ENCODE results near the gene RPS2. TPM values are rescaled to one million over a fixed set of nuclear protein-coding genes. Genes with fewer than 3 reads are reported as not detected.
"Not testable (repeated sequence)": the region's sequence is repeated elsewhere in the genome, so short reads cannot be mapped to it uniquely, and the experiment has no call there.

Gene RPS2
- total RNA-seq, 6 experiments from 2014 or later: 2,281 to 2,831 (median 2,477) TPM

DNA sequence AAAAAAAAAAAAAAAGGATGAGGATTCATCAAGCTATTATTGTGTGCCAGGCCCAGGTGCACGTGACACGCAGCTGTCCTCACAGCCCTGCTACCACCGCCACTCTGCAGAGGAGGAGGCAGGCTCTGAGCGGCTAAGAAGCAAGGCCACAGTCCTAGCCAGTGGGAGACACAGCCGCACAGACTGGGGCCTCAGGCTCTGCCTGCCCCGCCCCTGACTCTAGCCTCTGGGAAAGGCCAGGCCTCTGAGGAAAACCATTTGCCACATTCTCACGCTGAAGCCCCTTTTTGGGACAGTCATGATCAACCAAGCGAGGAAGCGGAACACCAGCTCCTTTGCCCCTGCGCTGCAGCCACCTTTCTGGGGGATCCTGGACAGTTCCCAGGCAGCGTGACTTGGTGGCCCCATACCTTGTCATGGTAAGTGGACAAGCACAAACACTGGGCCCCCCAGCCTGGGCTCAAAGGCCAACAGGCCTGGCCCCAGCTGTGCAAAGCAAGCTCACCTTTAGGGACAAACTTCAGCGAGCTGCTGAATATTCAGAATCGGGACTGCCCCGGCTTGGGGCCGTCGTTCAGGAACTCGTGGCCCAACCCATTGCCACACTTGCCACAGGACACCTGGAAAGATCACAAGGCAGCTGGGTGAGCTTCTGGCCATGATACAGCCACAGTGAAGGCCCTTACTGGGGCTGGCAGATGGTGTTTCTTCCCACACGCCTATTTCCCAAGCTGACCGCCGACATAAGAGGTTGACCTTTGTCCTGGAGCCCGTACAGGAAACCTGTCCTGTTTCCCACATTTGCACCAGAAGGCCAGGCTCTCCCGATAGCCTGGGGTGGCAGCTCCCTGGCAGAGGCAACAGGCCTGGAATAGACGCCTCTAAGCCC is 24.1 kb downstream of the RPS2 start:
- DNase-seq: no peak
- Mint-ChIP-seq H3K4me1 (ENCODE audit: low read depth) (peaks cover 9% of the 10 kb centered on the region), H3K27me3 (ENCODE audit: insufficient read depth) (peaks cover 2% of the 10 kb centered on the region), H3K9me3 (no peaks in the 10 kb centered on the region), H3K4me3 (no peak overlapping the region), H3K36me3 (ENCODE audit: low read depth) (no peaks in the 10 kb centered on the region; the same call in 1 of the 2 replicates), H3K27ac (no peak overlapping the region)
- TF ChIP-seq, protein P1, sequence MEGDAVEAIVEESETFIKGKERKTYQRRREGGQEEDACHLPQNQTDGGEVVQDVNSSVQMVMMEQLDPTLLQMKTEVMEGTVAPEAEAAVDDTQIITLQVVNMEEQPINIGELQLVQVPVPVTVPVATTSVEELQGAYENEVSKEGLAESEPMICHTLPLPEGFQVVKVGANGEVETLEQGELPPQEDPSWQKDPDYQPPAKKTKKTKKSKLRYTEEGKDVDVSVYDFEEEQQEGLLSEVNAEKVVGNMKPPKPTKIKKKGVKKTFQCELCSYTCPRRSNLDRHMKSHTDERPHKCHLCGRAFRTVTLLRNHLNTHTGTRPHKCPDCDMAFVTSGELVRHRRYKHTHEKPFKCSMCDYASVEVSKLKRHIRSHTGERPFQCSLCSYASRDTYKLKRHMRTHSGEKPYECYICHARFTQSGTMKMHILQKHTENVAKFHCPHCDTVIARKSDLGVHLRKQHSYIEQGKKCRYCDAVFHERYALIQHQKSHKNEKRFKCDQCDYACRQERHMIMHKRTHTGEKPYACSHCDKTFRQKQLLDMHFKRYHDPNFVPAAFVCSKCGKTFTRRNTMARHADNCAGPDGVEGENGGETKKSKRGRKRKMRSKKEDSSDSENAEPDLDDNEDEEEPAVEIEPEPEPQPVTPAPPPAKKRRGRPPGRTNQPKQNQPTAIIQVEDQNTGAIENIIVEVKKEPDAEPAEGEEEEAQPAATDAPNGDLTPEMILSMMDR (IDR thresholded peaks at IDR 0.05): no peak

GRCh38 chr16:1939833-1940232 is 24.8 kb downstream of the RPS2 start:
- not testable (repeated sequence) for H3K27ac Mint-ChIP-seq; H3K4me1 Mint-ChIP-seq (ENCODE audit: low read depth); H3K36me3 Mint-ChIP-seq (ENCODE audit: low read depth); H3K9me3 Mint-ChIP-seq; DNase-seq; H3K27me3 Mint-ChIP-seq (ENCODE audit: insufficient read depth); H3K4me3 Mint-ChIP-seq

DNA sequence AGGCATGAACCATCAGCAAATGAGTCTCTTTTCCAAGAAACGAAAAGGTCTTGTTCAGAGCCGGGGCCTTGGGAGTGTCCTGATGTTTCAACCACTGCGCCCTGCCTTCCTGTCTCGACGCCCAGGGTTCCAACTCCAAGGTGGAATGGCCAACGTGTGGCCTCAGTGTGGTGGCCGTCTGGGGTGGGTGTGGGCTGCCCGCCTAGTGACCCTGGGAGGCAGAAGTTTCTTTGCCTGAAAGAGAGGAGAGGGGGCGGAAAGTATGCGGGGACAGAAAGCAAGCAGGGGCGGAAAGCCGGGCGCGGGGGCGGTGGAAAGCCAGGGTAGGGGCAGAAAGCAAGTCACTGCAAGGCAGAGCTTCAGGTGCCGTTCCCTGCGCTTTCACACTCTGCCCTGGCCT is 25.7 kb downstream of the RPS2 start:
- DNase-seq: no peak
- H3K9me3 Mint-ChIP-seq: no peaks in the 10 kb centered on the region
- peaks cover 9% of the 10 kb centered on the region for H3K4me1 Mint-ChIP-seq (ENCODE audit: low read depth)
- H3K36me3 Mint-ChIP-seq (ENCODE audit: low read depth): no peaks in the 10 kb centered on the region; the same call in 1 of the 2 replicates
- no peak overlapping the region for H3K4me3 Mint-ChIP-seq
- H3K27me3 Mint-ChIP-seq (ENCODE audit: insufficient read depth): peaks cover 2% of the 10 kb centered on the region; the same call in 1 of the 2 replicates
- TF ChIP-seq, protein P1 (IDR thresholded peaks at IDR 0.05): no peak
- no peak overlapping the region for H3K27ac Mint-ChIP-seq

- peaks cover 2% of the 10 kb centered on the region; the same call in 1 of the 2 replicates for H3K27me3 Mint-ChIP-seq (ENCODE audit: insufficient read depth)
- H3K36me3 Mint-ChIP-seq (ENCODE audit: low read depth): no peaks in the 10 kb centered on the region; the same call in 1 of the 2 replicates
- TF ChIP-seq, protein P1 (IDR thresholded peaks at IDR 0.05): no peak
- H3K27ac Mint-ChIP-seq: no peak overlapping the region
- peaks cover 9% of the 10 kb centered on the region for H3K4me1 Mint-ChIP-seq (ENCODE audit: low read depth)
- no peaks in the 10 kb centered on the region for H3K9me3 Mint-ChIP-seq
- H3K4me3 Mint-ChIP-seq: no peak overlapping the region
- no peak for DNase-seq
These were observed 26.3 kb downstream of the RPS2 start for GRCh38 chr16:1938316-1938715.

DNA sequence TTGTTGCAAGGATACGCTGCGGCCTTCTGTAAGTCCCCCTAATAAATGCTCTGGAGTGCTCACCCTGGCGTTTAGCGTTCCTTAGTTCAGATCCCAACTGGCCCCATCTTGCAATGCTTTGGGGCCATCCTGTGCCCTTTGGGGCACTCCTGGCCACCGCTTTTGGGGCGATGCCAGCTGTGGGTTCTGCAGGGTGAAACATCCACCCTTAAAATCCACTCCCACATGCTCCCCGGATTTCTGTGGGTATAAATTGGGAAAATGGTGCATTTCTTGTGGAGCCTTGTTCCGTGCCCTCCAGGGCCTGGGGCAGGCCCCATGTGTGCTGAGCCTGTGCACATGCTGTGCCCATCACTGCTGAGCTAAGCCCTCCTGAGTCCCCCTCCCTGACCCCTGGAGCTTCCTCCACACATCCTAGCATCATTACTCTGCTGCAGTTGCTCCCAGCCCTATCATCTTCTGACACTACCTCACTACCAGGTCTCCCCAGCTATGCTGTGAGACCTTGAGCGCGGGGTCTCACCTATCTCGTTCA is 27.6 kb downstream of the RPS2 start:
- Mint-ChIP-seq H3K27ac (no peak overlapping the region), H3K9me3 (no peaks in the 10 kb centered on the region), H3K4me1 (ENCODE audit: low read depth) (peaks cover 8% of the 10 kb centered on the region), H3K27me3 (ENCODE audit: insufficient read depth) (no peaks in the 10 kb centered on the region), H3K4me3 (no peak overlapping the region), H3K36me3 (ENCODE audit: low read depth) (no peaks in the 10 kb centered on the region; the same call in 1 of the 2 replicates)
- TF ChIP-seq, protein P1 (IDR thresholded peaks at IDR 0.05): no peak
- no peak for DNase-seq
